Fibroblast of lung (primary cell): Measurements from ENCODE around the gene ZNF267. TPM values are rescaled to one million over a fixed set of nuclear protein-coding genes. Genes with fewer than 3 reads are reported as not detected.

Experiments
- DNase-seq, 2 donors: peaks; one replicate each; pipeline versions ENCODE4 v3.0.0 to v3.0.0-alpha.2; 2010; ENCODE audit warnings: low read depth in 2 of 2
- H2AFZ ChIP-seq: 2 replicates; pipeline ENCODE4 v1.5.1; 2012; ENCODE audit warnings: low read length, control low read depth, inconsistent platforms
- H3K27ac ChIP-seq: 2 replicates; pipeline ENCODE4 v1.5.1; 2011; ENCODE audit warnings: low read length, control low read depth; ENCODE audit not compliant: insufficient read depth
- H3K27me3 ChIP-seq: 2 replicates; pipeline ENCODE4 v1.5.1; 2011; ENCODE audit warnings: mild to moderate bottlenecking, low read length; ENCODE audit not compliant: control insufficient read depth, insufficient read depth
- H3K36me3 ChIP-seq: 2 replicates; pipeline ENCODE4 v1.5.1; 2011; ENCODE audit warnings: low read length; ENCODE audit not compliant: control insufficient read depth, insufficient read depth
- H3K4me1 ChIP-seq: 2 replicates; pipeline ENCODE4 v1.5.1; 2011; ENCODE audit warnings: low read length; ENCODE audit not compliant: control insufficient read depth, insufficient read depth; ENCODE audit errors: extremely low read depth
- H3K4me2 ChIP-seq: 2 replicates; pipeline ENCODE4 v1.5.1; 2011; ENCODE audit warnings: low read length, control low read depth; ENCODE audit not compliant: insufficient read depth; ENCODE audit errors: extremely low read depth
- H3K4me3 ChIP-seq, 4 experiments: fragments of 200-600 bp in 1 of 4; sonication (generic) in 1 of 4; replicated peaks in 1 of 4; 2 replicates each; pipeline ENCODE4 v1.5.1; 2011 to 2016; ENCODE audit warnings: low read length in 4 of 4, low read depth in 3 of 4, mild to moderate bottlenecking in 3 of 4, control low read depth in 2 of 4, inconsistent platforms in 1 of 4, mixed read lengths in 1 of 4; ENCODE audit not compliant: insufficient read depth in 1 of 4; ENCODE audit errors: control extremely low read depth in 1 of 4
- H3K79me2 ChIP-seq: 2 replicates; pipeline ENCODE4 v1.5.1; 2012; ENCODE audit warnings: mild to moderate bottlenecking, low read length, inconsistent platforms; ENCODE audit not compliant: control insufficient read depth, insufficient read depth
- H3K9ac ChIP-seq: 2 replicates; pipeline ENCODE4 v1.5.1; 2011; ENCODE audit warnings: mild to moderate bottlenecking, low read length, control low read depth; ENCODE audit not compliant: insufficient read depth
- H3K9me3 ChIP-seq: 2 replicates; pipeline ENCODE4 v1.5.1; 2012; ENCODE audit warnings: low read depth, low read length; ENCODE audit not compliant: control insufficient read depth, insufficient read depth
- H4K20me1 ChIP-seq: 2 replicates; pipeline ENCODE4 v1.5.1; 2011; ENCODE audit warnings: low read length; ENCODE audit not compliant: control insufficient read depth, insufficient read depth; ENCODE audit errors: extremely low read depth
- CTCF ChIP-seq, 2 donors: IDR thresholded peaks in 1 of 2; conservative IDR thresholded peaks in 1 of 2; 1 replicate in 1 of 2; 2 replicates in 1 of 2; pipeline ENCODE4 v1.5.1; 2011 to 2012; ENCODE audit warnings: low read length in 2 of 2, control low read depth in 1 of 2, inconsistent platforms in 1 of 2, low read depth in 1 of 2, mild to moderate bottlenecking in 1 of 2
- EZH2 ChIP-seq: IDR thresholded peaks from 2 replicates; pipeline ENCODE4 v1.5.1; 2012; ENCODE audit warnings: low read length, control low read depth, mild to moderate bottlenecking; ENCODE audit errors: missing control alignments
- polyA plus RNA-seq, 2 donors: library from polyadenylated mRNA; depleted of rRNA in 1 of 2; stranded (reverse) in 1 of 2; unstranded in 1 of 2; fragments of >200 nt; gene quantifications; 2 replicates each; pipeline ENCODE4 v1.2.1, GENCODE V29; 2011 to 2012; ENCODE audit warnings: missing spikeins in 1 of 2
- total RNA-seq: library from RNA; depleted of rRNA; stranded (reverse); fragments of >200 nt; gene quantifications from 2 replicates; pipeline ENCODE4 v1.2.1, GENCODE V29; 2014

Gene ZNF267
- total and polyA plus RNA-seq, 2 donors (not counting 1 experiment from before 2014, with no cell fraction given): 4.2 to 7.1 TPM

- peak overlapping the region; percentile 89 for H3K9ac ChIP-seq
- H3K36me3 ChIP-seq: peaks cover 1% of the 10 kb centered on the region
- peak overlapping the region; percentile 81 for H3K4me2 ChIP-seq
- H3K9me3 ChIP-seq: no peaks in the 10 kb centered on the region
- peaks cover 51% of the 10 kb centered on the region for H3K79me2 ChIP-seq
- peaks cover 14% of the 10 kb centered on the region for H3K4me1 ChIP-seq
- DNase-seq: peak; percentile 47 to 59
- no peaks in the 10 kb centered on the region for H3K27me3 ChIP-seq
- peak overlapping the region; percentile 69 for H3K27ac ChIP-seq
- TF ChIP-seq CTCF (conservative IDR thresholded peaks at IDR 0.05 in 1 of 2, IDR thresholded peaks at IDR 0.05 in 1 of 2; ENCODE audit: low read depth in 1 of 2, low read length in 2 of 2) (no peak), EZH2 (no peak)
- H4K20me1 ChIP-seq: no peaks in the 10 kb centered on the region
- no peak overlapping the region for H2AFZ ChIP-seq
- peak overlapping the region; percentile 61 to 98 (median 82) for H3K4me3 ChIP-seq
Measured at GRCh38 chr16:31874366-31875111, 932 bp downstream of the ZNF267 start.

DNA sequence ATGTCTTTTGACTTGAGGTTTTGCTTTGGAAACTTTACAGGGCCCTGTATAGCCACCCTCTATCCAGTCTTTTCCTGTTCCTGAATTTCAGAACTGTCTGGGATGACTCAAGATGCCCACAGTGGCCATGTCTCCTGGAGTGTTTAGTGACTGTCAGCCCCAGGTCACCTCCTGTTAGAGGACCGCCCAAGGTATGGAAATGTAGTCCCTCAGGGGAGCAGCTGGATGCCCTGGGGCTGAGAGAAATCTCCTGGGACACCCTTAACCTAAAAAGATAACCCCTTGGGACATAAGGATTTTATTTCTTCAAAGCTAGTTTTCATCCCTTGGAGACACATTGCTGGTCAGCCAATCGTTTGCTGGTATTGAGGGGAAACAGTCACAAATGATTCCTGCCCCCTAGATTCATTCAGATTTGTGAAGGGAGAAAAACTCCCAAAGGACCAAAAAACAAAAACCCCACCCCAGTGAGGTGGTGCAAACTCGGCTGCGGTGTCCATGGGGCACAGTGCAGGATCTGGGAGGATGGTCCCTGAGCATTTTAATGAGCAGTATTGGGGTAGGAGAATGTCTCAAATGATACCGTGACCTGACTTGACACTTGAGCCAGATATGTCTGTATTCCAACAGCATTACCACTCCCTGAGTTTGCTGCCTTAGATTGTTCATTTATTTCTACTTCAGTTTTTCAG is 1.7 kb downstream of the ZNF267 start:
- H3K79me2 ChIP-seq: peaks cover 58% of the 10 kb centered on the region
- H3K9ac ChIP-seq: no peak overlapping the region
- no peaks in the 10 kb centered on the region for H3K9me3 ChIP-seq
- H3K4me3 ChIP-seq: peak overlapping the region; percentile 61 to 98 (median 82)
- no peaks in the 10 kb centered on the region for H3K27me3 ChIP-seq
- H2AFZ ChIP-seq: no peak overlapping the region
- H4K20me1 ChIP-seq: no peaks in the 10 kb centered on the region
- H3K27ac ChIP-seq: peak overlapping the region; percentile 69
- TF ChIP-seq CTCF (conservative IDR thresholded peaks at IDR 0.05 in 1 of 2, IDR thresholded peaks at IDR 0.05 in 1 of 2; ENCODE audit: low read depth in 1 of 2, low read length in 2 of 2) (no peak), EZH2 (no peak)
- H3K36me3 ChIP-seq: peaks cover 1% of the 10 kb centered on the region
- H3K4me2 ChIP-seq: peak overlapping the region; percentile 81
- H3K4me1 ChIP-seq: peaks cover 12% of the 10 kb centered on the region
- peak in 1 of 2 donors; percentile 70 for DNase-seq

DNA sequence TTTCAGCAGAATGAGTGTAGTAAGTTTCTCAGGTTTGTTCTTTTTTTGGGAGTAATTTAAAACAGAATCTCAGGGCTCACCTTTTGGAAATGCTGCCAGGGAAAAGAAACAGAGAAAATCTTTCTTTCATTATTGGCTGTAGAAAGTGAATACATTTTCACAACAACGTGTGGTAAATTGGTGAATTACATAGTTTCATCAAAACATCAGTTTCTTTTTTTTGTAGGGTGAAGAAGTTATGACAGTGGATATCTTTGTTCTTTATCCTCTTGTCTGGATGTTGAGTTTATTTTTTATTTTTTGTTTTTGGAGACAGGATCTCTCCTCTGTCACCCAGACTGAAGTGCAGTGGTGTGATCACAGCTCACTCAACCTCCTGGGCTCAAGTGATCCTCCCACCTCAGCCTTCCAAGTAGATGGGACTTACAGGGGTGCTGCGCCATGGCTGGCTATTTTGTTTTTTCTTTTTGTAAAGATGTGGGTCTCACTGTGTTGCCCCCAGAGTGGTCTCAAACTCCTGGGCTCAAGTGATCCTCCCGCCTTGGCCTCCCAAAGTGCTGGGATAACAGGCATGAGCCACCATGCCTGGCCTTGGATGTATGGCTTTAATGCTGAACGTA is 2.4 kb downstream of the ZNF267 start:
- H3K27me3 ChIP-seq: no peaks in the 10 kb centered on the region
- DNase-seq: no peak
- H3K27ac ChIP-seq: no peak overlapping the region

More for the DNA sequence above, 2.4 kb downstream of the ZNF267 start:
- Histone ChIP-seq H3K9me3 (no peaks in the 10 kb centered on the region), H2AFZ (no peak overlapping the region), H3K36me3 (peaks cover 1% of the 10 kb centered on the region), H3K4me3 (no peak overlapping the region), H3K4me2 (no peak overlapping the region), H3K4me1 (peaks cover 14% of the 10 kb centered on the region), H3K9ac (no peak overlapping the region), H3K79me2 (peaks cover 65% of the 10 kb centered on the region), H4K20me1 (no peaks in the 10 kb centered on the region)
- TF ChIP-seq EZH2 (no peak), CTCF (conservative IDR thresholded peaks at IDR 0.05 in 1 of 2, IDR thresholded peaks at IDR 0.05 in 1 of 2; ENCODE audit: low read depth in 1 of 2, low read length in 2 of 2) (no peak)
